Measurements from ENCODE around the gene FLVCR2. TPM values are rescaled to one million over a fixed set of nuclear protein-coding genes. Genes with fewer than 3 reads are reported as not detected.

The FLVCR2 gene
- total RNA-seq, 1 experiment from 2014 or later, result 12.4 TPM

DNA sequence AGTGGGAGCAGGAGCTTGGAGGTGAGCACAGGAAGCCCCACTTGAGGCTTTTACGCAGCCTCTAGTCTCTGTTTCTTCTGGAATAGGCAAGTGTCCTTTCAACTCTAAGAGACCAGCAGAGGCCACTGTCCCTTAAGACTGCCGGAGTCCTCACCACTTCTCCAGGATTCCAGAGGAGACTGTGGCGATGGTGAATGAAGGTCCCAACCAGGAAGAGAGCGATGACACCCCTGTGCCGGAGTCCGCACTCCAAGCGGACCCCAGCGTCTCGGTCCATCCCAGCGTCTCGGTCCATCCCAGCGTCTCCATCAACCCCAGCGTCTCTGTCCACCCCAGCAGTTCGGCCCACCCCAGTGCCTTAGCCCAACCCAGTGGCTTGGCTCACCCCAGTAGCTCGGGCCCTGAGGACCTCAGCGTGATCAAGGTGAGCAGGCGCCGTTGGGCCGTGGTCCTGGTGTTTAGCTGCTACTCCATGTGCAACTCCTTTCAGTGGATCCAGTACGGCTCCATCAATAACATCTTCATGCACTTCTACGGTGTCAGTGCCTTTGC, 442 bp downstream of the FLVCR2 start:
- ChIA-PET CTCF (interaction anchor here (0.6 to 4.8 kb wide), 11 partner anchors 8 to 407 kb away, joined by 3 to 82 read pairs (median 5); partner anchors contain the start of genes ERG28, IFT43, TGFB3 and TTLL5), POLR2A (ENCODE audit: unreplicated experiment) (interaction anchor here (0.5 to 0.7 kb wide), 4 partner anchors 27 to 404 kb away, joined by 3 to 7 read pairs (median 4); no protein-coding TSS in a partner anchor)
- Histone ChIP-seq H3K27ac (peak overlapping the region; percentile 41; the same call in 1 of the 2 replicates), H2AFZ (peak overlapping the region; percentile 88), H3K4me2 (peak overlapping the region; percentile 91), H3K9me2 (ENCODE audit: insufficient read depth) (no peaks in the 10 kb centered on the region), H3K27me3 (ENCODE audit: insufficient read depth, low read depth) (no peaks in the 10 kb centered on the region), H3K4me1 (replicated peaks; ENCODE audit: insufficient read depth) (peaks cover 30% of the 10 kb centered on the region), H3F3A (ENCODE audit: insufficient read depth, low read depth) (peaks cover 18% of the 10 kb centered on the region; the same call in 1 of the 2 replicates), H4K20me1 (ENCODE audit: insufficient read depth) (no peaks in the 10 kb centered on the region), H3K79me2 (ENCODE audit: low read depth) (no peaks in the 10 kb centered on the region), H3K9me3 (ENCODE audit: insufficient read depth, low read depth) (no peaks in the 10 kb centered on the region), H3K4me3 (peak overlapping the region; percentile 67), H3K36me3 (ENCODE audit: low read depth) (no peaks in the 10 kb centered on the region)
- intact Hi-C loops (cut with micrococcal nuclease; ENCODE audit: unreplicated experiment), result loop anchor here (1.0 to 10.0 kb wide), 7 partner anchors 75 to 1068 kb away; partner anchors contain the start of genes GPATCH2L and NEK9
- TF ChIP-seq, protein P1, sequence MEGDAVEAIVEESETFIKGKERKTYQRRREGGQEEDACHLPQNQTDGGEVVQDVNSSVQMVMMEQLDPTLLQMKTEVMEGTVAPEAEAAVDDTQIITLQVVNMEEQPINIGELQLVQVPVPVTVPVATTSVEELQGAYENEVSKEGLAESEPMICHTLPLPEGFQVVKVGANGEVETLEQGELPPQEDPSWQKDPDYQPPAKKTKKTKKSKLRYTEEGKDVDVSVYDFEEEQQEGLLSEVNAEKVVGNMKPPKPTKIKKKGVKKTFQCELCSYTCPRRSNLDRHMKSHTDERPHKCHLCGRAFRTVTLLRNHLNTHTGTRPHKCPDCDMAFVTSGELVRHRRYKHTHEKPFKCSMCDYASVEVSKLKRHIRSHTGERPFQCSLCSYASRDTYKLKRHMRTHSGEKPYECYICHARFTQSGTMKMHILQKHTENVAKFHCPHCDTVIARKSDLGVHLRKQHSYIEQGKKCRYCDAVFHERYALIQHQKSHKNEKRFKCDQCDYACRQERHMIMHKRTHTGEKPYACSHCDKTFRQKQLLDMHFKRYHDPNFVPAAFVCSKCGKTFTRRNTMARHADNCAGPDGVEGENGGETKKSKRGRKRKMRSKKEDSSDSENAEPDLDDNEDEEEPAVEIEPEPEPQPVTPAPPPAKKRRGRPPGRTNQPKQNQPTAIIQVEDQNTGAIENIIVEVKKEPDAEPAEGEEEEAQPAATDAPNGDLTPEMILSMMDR (conservative IDR thresholded peaks at IDR 0.05), result peak; percentile 66
- TF ChIP-seq EZH2 (IDR thresholded peaks at IDR 0.05; ENCODE audit: low read depth), result no peak
- peak in 1 of 2 experiments; percentile 84 for DNase-seq
- BruUV-seq (replicated peaks), result no TSS peak

DNA sequence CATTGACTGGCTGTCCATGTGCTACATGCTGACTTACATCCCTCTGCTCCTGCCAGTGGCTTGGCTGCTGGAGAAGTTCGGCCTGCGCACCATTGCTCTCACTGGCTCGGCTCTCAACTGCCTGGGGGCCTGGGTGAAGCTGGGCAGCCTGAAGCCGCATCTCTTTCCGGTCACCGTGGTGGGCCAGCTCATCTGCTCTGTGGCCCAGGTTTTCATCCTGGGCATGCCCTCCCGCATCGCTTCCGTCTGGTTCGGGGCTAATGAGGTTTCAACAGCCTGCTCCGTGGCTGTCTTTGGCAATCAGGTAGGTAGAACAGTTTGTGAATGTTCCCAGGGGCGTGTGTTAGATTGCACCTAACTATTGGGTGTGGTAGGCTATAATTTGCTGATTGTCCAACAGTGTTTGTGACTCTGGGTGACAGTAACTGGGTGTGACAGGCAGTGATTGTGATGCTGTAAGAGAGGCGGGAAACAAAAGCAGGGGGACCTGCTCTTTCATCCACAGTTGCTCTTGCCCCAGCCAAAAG, 981 bp downstream of the FLVCR2 start:
- Histone ChIP-seq H4K20me1 (ENCODE audit: insufficient read depth) (no peaks in the 10 kb centered on the region), H3K79me2 (ENCODE audit: low read depth) (no peaks in the 10 kb centered on the region), H3K4me3 (peak overlapping the region; percentile 67), H3F3A (ENCODE audit: insufficient read depth, low read depth) (peaks cover 18% of the 10 kb centered on the region; the same call in 1 of the 2 replicates), H3K4me1 (replicated peaks; ENCODE audit: insufficient read depth) (peaks cover 30% of the 10 kb centered on the region), H3K9me2 (ENCODE audit: insufficient read depth) (no peaks in the 10 kb centered on the region), H3K27me3 (ENCODE audit: insufficient read depth, low read depth) (no peaks in the 10 kb centered on the region), H2AFZ (peak overlapping the region; percentile 88), H3K9me3 (ENCODE audit: insufficient read depth, low read depth) (no peaks in the 10 kb centered on the region), H3K4me2 (peak overlapping the region; percentile 91), H3K36me3 (ENCODE audit: low read depth) (no peaks in the 10 kb centered on the region), H3K27ac (no peak overlapping the region)
- BruUV-seq (replicated peaks), result TSS peak; percentile 57
- intact Hi-C loops (cut with micrococcal nuclease; ENCODE audit: unreplicated experiment), result loop anchor here (2.0 to 10.0 kb wide), 6 partner anchors 327 to 1068 kb away; partner anchors contain the start of genes GPATCH2L and NEK9
- no peak for TF ChIP-seq EZH2 (IDR thresholded peaks at IDR 0.05; ENCODE audit: low read depth)
- TF ChIP-seq, protein P1 (conservative IDR thresholded peaks at IDR 0.05), result no peak
- ChIA-PET POLR2A (ENCODE audit: unreplicated experiment) (interaction anchor here (0.6 kb wide), 1 partner anchor 1208 kb away, joined by 3 read pairs; no protein-coding TSS in a partner anchor), CTCF (interaction anchor here (0.6 to 4.8 kb wide), 4 partner anchors 9 to 402 kb away, joined by 3 to 82 read pairs (median 10); partner anchors contain the start of genes ERG28, TGFB3 and TTLL5)
- peak in 1 of 2 experiments; percentile 49 for DNase-seq

DNA sequence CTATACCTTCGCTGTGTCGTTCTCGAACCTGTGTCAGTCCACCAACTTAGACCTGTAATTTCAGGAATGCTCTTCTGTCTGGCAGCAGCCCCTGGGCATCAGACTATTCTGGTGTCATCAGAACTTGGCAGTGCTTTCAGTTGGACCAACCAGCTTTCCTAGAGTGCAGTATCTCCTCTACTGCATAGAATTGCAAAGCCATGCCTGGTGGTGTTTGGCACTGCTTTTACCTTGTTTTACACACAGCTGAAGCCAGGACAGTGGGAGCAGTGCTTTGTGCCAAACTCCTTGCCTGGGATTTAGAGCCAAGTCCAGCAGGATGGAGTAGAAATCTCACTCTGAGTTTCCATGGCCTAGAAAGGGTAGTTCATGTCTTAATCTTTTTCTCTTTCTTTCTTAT, 1.5 kb downstream of the FLVCR2 start:
- Histone ChIP-seq H3K4me2 (peak overlapping the region; percentile 91), H4K20me1 (ENCODE audit: insufficient read depth) (no peaks in the 10 kb centered on the region), H3K79me2 (ENCODE audit: low read depth) (no peaks in the 10 kb centered on the region), H3K4me1 (replicated peaks; ENCODE audit: insufficient read depth) (peaks cover 30% of the 10 kb centered on the region), H3K9me2 (ENCODE audit: insufficient read depth) (no peaks in the 10 kb centered on the region), H3K4me3 (peak overlapping the region; percentile 67; the same call in 1 of the 2 replicates), H3K27ac (no peak overlapping the region), H3K36me3 (ENCODE audit: low read depth) (no peaks in the 10 kb centered on the region), H3F3A (ENCODE audit: insufficient read depth, low read depth) (peaks cover 18% of the 10 kb centered on the region; the same call in 1 of the 2 replicates), H3K9me3 (ENCODE audit: insufficient read depth, low read depth) (no peaks in the 10 kb centered on the region), H2AFZ (no peak overlapping the region), H3K27me3 (ENCODE audit: insufficient read depth, low read depth) (no peaks in the 10 kb centered on the region)
- CTCF ChIA-PET, result interaction anchor here (4.8 kb wide), 1 partner anchor 402 kb away, joined by 82 read pairs; the partner anchor contains the start of gene TGFB3
- no TSS peak for BruUV-seq (replicated peaks)
- intact Hi-C loops (cut with micrococcal nuclease; ENCODE audit: unreplicated experiment), result loop anchor here (2.0 to 10.0 kb wide), 6 partner anchors 327 to 1067 kb away; partner anchors contain the start of genes GPATCH2L and NEK9
- TF ChIP-seq EZH2 (IDR thresholded peaks at IDR 0.05; ENCODE audit: low read depth), result no peak
- TF ChIP-seq, protein P1 (conservative IDR thresholded peaks at IDR 0.05), result no peak
- POLR2A ChIA-PET (ENCODE audit: unreplicated experiment), result interaction anchor here (0.6 kb wide), 1 partner anchor 1209 kb away, joined by 3 read pairs; no protein-coding TSS in a partner anchor
- no peak for DNase-seq

Data from PC-9 (cell line).